Hepatocyte (in vitro differentiated cells): ENCODE data around the gene HS6ST1. TPM values are rescaled to one million over a fixed set of nuclear protein-coding genes. Genes with fewer than 3 reads are reported as not detected.

Experiments used
- DNase-seq: peaks from one replicate; pipeline ENCODE4 v3.0.0-alpha.2; 2016; ENCODE audit warnings: low spot score
- H2AFZ ChIP-seq: fragments of 200-600 bp; sonication (generic); 2 replicates; pipeline ENCODE4 v1.6.0; 2016; ENCODE audit warnings: antibody characterized with exemption, mild to moderate bottlenecking
- H3K27ac ChIP-seq: fragments of 200-600 bp; sonication (generic); 2 replicates; pipeline ENCODE4 v1.5.1; 2016; ENCODE audit warnings: mild to moderate bottlenecking
- H3K27me3 ChIP-seq: fragments of 200-600 bp; sonication (generic); 2 replicates; pipeline ENCODE4 v1.6.1; 2016
- H3K36me3 ChIP-seq: fragments of 200-600 bp; sonication (generic); replicated peaks from 2 replicates; pipeline ENCODE4 v1.5.1; 2016; ENCODE audit warnings: low read depth; ENCODE audit not compliant: insufficient read depth
- H3K4me1 ChIP-seq: fragments of 200-600 bp; sonication (generic); 2 replicates; pipeline ENCODE4 v1.5.1; 2016; ENCODE audit warnings: mild to moderate bottlenecking, moderate library complexity; ENCODE audit not compliant: insufficient read depth
- H3K4me2 ChIP-seq: fragments of 200-600 bp; sonication (generic); 2 replicates; pipeline ENCODE4 v1.6.0; 2016
- H3K4me3 ChIP-seq: fragments of 200-600 bp; sonication (generic); 2 replicates; pipeline ENCODE4 v1.5.1; 2016; ENCODE audit warnings: mild to moderate bottlenecking
- H3K79me2 ChIP-seq: fragments of 200-600 bp; sonication (generic); 2 replicates; pipeline ENCODE4 v1.6.0; 2017; ENCODE audit warnings: mild to moderate bottlenecking
- H3K9me2 ChIP-seq: fragments of 200-600 bp; sonication (generic); replicated peaks from 2 replicates; pipeline ENCODE4 v1.6.0; 2017; ENCODE audit warnings: mild to moderate bottlenecking; ENCODE audit not compliant: insufficient read depth
- H3K9me3 ChIP-seq: fragments of 200-600 bp; sonication (generic); 2 replicates; pipeline ENCODE4 v1.5.1; 2016; ENCODE audit warnings: low read depth, mild to moderate bottlenecking
- H4K20me1 ChIP-seq: fragments of 200-600 bp; sonication (generic); 2 replicates; pipeline ENCODE4 v1.6.0; 2016; ENCODE audit warnings: mild to moderate bottlenecking; ENCODE audit not compliant: insufficient read depth, poor library complexity, severe bottlenecking
- CTCF ChIP-seq: fragments of 200-600 bp; sonication (generic); IDR thresholded peaks from 2 replicates; pipeline ENCODE4 v1.5.1; 2016; ENCODE audit warnings: antibody characterized with exemption, mild to moderate bottlenecking; ENCODE audit not compliant: poor library complexity
- EZH2 ChIP-seq: fragments of 200-600 bp; sonication (generic); IDR thresholded peaks from 2 replicates; pipeline ENCODE4 v1.6.1; 2016; ENCODE audit warnings: antibody characterized with exemption, mild to moderate bottlenecking, borderline replicate concordance
- EZH2phosphoT487 ChIP-seq: fragments of 200-600 bp; sonication (generic); IDR thresholded peaks from one replicate; pipeline ENCODE4 v1.6.1; 2018; ENCODE audit warnings: antibody characterized with exemption, mild to moderate bottlenecking, low read depth, moderate library complexity; ENCODE audit not compliant: unreplicated experiment, severe bottlenecking
- WGBS: methylation state at CpG from one replicate; pipeline ENCODE4 v1.1.6; 2016; ENCODE audit warnings: low lambda C conversion rate; ENCODE audit errors: missing lambda C conversion rate; 5-methylcytosine and 5-hydroxymethylcytosine counted together
- polyA plus RNA-seq: library from polyadenylated mRNA; unstranded; fragments of >200 nt; fragmentation: Nextera tagmentation; extraction: Ambion mirVana; gene quantifications from 2 replicates; pipeline ENCODE4 v1.2.1, GENCODE V29; 2016
- total RNA-seq: library from RNA; depleted of rRNA; stranded (reverse); fragments of >200 nt; gene quantifications from 2 replicates; pipeline ENCODE4 v1.2.3, GENCODE V29; 2014

HS6ST1 gene
- total and polyA plus RNA-seq, 2 experiments from 2014 or later: 46.7 to 48.3 TPM

- H3K9me3 ChIP-seq: no peaks in the 10 kb centered on the region
- no peaks in the 10 kb centered on the region for H3K27me3 ChIP-seq
- H3K9me2 ChIP-seq: no peaks in the 10 kb centered on the region
- DNase-seq: peak; percentile 92
- TF ChIP-seq EZH2: no peak
- TF ChIP-seq EZH2phosphoT487: no peak
- TF ChIP-seq CTCF: peak; percentile 90
- H3K79me2 ChIP-seq: peaks cover 8% of the 10 kb centered on the region
- H4K20me1 ChIP-seq: peaks cover 8% of the 10 kb centered on the region
- peak overlapping the region; percentile 97 for H3K4me2 ChIP-seq
- peaks cover 12% of the 10 kb centered on the region for H3K4me1 ChIP-seq
- H3K27ac ChIP-seq: peak overlapping the region; percentile 78
- H3K36me3 ChIP-seq: no peaks in the 10 kb centered on the region
- H3K4me3 ChIP-seq: peak overlapping the region; percentile 50
- peak overlapping the region; percentile 92 for H2AFZ ChIP-seq
- WGBS: 2% methylated on average over 60 of the region's 91 CpGs
These were observed 3.4 kb upstream of the HS6ST1 start for GRCh38 chr2:128321784-128322714.

GRCh38 chr2:128320906-128321771 is 2.5 kb upstream of the HS6ST1 start:
- Histone ChIP-seq H3K9me3 (no peaks in the 10 kb centered on the region), H3K27ac (no peak overlapping the region), H3K4me1 (peaks cover 19% of the 10 kb centered on the region), H4K20me1 (peaks cover 17% of the 10 kb centered on the region), H3K79me2 (peaks cover 17% of the 10 kb centered on the region), H3K27me3 (no peaks in the 10 kb centered on the region), H3K9me2 (no peaks in the 10 kb centered on the region), H3K4me2 (peak overlapping the region; percentile 97), H3K4me3 (no peak overlapping the region), H2AFZ (no peak overlapping the region), H3K36me3 (no peaks in the 10 kb centered on the region)
- TF ChIP-seq EZH2: no peak
- no peak for DNase-seq
- WGBS: 74% methylated on average over 23 of the region's 23 CpGs

- Histone ChIP-seq H3K9me2 (no peaks in the 10 kb centered on the region), H2AFZ (no peak overlapping the region), H4K20me1 (peaks cover 25% of the 10 kb centered on the region), H3K4me2 (no peak overlapping the region), H3K36me3 (no peaks in the 10 kb centered on the region), H3K4me3 (no peak overlapping the region), H3K27ac (no peak overlapping the region), H3K79me2 (peaks cover 25% of the 10 kb centered on the region), H3K4me1 (peaks cover 25% of the 10 kb centered on the region), H3K9me3 (no peaks in the 10 kb centered on the region), H3K27me3 (no peaks in the 10 kb centered on the region)
- no peak for TF ChIP-seq CTCF
- TF ChIP-seq EZH2: no peak
- TF ChIP-seq EZH2phosphoT487: no peak
- DNase-seq: no peak
- 87% methylated on average over 11 of the region's 11 CpGs for WGBS
These were observed 1.7 kb upstream of the HS6ST1 start for GRCh38 chr2:128320192-128320905.
